GM19463 (cell line): ENCODE results near the gene PTPRT.

ENCODE experiments used
- ATAC-seq: cut with Tn5 transposase; IDR thresholded peaks from one replicate; pipeline ENCODE4 v1.9.1; 2021; ENCODE audit warnings: mild to moderate bottlenecking, moderate library complexity; ENCODE audit not compliant: unreplicated experiment

Gene PTPRT

DNA sequence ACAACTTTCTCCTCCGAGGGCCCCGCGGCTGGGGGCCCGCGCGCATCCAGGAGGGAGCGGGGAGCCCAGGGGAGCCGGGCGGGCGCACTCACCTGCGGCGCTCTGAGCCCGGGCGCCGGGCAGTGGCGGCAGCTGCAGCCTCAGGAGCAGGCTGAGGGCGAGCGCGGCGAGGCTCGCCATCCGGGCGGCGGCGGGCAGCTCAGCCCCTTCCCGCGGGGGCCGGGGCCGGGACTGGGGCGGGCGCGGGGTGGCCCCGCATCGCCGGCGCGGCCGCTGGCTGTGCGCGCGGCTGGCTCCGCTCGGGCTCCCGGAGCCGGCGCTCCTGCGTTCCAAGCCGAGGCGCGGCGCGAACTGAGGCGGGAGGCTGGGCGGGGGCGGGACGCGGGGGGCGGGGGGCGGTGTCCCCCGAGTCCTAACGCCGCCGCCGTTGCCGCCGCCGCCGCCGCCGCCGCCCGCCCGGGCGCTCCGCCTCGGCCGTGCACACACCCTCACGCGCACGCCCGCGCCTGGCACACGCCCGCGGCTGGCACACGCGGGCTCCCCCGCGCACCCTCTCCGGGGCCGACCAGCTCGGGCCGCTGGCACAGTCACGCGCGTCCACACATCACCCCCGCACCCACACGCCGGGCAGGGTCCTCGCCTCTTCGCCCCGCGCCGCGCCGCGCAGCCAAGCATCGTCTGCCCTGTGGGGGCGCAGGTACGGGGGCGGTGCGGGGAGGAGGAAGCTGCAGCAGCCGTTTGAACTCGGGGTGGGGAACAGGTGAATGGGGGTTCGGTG, at the start of gene PTPRT:
PTPRT (minus strand) TSS at position 353 of the 778 bp plus-strand sequence; CDS start at position 180, 173 bp downstream.
- ATAC-seq = no peak

DNA sequence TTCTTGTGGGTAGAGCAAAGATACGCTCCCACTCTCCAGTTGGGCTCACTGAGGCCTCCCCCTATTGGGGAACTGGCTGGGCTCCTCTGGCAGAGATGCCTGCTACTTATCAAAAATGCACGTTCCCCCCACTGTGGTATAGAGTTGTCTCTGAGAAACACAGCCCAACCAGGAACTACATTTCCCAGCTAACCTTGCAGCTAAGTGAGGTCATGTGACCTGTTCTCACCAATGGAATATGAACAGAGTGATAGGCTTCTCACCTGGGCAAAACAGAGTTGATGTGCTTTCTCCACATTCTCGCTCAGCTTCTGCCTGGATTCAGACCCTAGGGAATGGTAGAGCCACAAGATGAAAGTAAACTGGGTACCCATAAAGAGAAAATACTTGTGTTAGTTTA, 49.1 kb upstream of the PTPRT start:
- no peak for ATAC-seq

DNA sequence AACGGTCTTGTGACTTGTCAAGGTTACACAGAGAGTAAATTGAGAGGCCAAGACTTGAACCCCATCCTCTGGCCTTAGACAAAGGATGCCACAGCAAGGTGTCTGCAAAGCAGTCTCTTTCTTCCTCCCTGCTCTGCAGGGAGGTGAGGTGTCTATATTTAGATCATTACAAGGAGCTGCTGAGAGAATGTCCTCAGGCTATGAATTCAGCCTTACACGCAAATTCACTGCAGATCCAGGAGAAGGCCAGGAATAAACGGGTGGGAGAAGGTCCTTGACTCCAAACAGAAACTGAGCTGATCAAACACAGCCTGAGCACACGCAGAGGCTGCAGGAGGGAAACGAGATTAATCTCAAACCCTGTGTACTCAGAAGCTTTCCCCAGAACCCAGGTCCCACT, 48.6 kb upstream of the PTPRT start:
- ATAC-seq = no peak

DNA sequence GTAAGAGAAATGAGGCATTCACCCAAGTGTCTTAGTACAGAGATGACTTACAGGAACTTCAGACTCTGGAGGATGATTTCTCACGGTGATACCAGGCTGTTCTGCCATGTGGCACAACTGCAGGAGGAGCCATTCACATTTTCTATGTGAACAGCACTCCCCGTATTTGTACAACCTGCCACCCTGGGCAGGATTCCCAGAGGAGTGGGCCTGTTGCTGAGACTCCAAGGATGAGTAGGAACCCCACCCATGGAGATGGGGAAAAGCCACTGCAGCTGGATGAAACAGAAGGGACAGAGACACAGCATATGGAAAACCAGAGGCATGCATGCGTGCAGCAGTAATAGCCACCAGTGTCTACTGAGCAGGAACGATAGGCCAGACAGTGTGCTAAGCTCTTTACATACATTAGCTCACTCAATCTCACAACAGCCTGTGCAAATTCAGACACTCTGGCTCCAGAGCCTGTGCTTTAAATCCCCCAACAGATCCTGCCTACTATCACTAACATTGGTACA, 48.0 kb upstream of the PTPRT start:
- no peak for ATAC-seq

DNA sequence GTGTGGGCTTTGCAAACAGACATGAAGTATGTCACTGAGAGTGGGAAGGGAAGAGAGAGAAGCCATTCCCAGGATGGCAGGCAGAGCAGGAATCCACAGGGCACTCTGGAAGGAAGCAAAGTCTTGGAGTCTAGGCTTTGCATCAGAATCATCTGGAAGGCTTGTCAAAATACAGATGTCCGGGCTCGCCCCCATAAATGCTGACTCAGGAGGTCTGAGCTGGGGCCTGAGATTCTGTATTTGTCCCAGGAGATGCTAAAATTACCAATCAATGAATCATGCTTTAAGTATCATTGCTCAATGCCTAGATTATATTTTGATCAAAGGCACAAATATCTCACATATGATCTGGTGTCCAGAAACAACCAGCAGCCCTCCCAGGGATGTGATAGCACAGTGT, 46.3 kb upstream of the PTPRT start:
- no peak for ATAC-seq

DNA sequence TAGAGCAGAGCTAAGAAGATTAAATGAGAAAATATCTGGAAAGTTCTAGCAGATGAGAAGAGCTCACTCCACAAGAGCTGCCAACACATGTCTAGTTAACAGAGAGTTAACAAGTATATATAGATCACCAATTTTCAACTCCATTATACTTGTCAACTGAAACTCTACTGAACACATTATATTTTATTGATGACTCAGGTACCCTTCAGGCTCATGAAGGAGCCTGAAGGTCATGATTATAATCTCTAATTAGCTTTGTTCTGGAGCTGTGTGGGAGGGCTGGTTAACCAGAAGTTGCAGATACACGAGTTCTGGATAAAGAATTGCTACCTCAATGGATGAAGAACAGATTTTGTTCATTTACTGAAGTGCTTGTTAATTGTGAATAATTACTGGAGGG, 42.1 kb upstream of the PTPRT start:
- ATAC-seq = no peak

DNA sequence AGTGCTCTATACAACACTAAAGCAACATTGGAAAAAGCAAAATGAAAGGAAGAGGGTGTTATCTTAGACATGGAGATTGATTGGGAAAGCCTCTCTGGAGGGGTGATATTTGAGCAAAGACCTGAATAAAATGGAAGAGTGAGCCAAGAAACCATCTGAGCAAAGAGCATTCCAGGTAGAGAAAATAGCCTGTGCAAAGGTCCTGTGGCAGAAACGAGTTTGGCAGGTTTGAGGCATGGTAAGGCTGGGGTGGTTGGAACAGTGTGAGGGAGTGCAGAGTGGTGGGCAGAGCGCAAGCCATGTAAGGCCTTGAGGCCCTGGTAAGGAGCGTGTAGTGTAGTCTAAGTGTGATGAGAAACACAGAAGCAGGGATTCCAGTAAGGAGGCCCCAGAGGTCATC, 40.0 kb upstream of the PTPRT start:
- no peak for ATAC-seq

DNA sequence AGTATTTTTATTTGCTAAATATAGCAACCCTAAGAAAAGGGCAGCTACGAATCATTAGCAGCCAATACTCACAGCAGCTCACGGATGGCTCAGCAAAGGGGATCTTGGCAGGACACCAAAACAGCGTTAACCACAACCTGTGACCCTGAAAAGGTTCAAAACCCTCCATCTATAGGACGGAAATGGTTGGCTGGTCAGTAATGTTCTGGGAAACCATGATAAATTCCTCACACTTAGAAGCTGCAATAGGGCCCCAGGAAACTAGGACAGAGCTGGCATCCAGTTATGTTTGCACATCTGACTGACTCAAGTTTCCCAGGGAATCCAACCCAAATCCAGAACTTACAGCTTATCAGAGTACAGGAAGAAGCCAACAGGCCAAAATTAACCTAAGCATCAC, 30.9 kb upstream of the PTPRT start:
- ATAC-seq = no peak

DNA sequence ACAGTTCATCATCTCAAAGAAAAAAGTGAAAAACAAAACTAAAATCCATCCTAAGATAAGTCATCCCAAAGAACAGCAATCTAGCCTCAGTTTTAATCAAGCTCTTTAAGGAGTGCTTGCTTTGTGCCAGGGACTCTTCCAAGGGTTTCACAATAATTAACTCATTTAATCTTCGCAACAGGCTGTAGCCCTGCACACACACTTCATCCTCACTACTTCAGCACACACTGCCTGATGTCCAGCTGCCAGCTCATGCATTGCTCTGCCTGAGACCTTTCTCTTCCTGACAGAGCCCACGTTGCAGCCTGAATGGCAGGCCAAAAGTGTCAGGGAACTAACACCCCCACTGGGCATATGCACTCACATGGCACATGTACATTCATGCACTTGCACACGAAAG, 21.2 kb upstream of the PTPRT start:
- no peak for ATAC-seq

DNA sequence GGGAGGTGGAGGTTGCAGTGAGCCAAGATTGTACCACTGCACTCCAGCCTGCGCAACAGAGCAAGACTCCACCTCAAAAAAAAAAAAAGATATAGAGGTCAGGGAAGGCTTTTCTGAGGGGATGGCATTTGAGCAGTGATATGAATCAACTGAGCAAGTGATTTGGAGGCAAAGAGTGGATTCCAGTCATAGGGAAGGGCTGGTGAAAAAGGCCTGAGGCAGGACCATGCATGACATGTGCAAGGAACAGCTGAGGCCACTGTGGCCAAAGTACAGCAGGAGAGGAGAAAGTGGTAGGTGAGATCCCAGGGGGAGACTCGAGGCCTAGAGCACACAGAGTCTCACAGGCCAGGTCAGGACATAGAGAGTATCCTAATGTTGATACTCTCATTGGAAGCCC, 20.1 kb upstream of the PTPRT start:
- no peak for ATAC-seq

DNA sequence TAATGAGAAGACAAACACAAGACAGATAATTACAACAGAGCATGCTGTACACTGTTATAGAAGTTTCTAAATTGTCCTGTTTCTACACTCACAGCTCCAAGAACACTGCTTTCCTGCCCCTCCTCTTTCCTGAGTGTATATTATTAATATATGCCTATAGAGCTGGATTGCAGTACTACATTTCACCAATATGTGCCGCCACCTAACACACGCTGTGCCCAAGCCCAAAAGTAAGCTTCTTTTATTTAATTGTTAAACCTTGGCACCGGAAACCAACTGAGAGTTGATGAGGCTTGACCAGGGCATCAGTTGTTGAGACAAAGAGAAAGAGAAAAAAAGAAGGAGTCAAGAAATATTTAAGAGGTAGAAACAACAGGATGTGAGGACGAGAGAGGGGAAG, 16.0 kb upstream of the PTPRT start:
- no peak for ATAC-seq

DNA sequence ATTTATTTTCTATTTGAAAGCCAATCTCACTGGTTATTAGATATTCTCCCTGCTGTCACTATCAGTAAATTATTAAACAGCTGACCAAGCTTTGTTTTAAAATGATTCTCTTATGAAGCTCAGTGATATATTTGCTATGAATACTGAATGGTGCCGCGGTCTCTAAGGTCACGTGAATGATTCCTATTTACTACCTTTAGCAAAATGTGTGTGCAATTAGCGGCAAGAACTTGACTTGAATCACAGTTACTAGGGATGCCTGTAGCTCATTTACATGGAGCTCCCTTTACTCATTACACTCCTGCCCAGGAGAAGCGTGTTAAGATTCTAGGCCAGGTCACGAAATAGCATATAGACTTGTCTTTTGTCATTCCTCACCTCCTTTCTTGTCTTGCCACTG, 12.4 kb upstream of the PTPRT start:
- ATAC-seq = no peak

DNA sequence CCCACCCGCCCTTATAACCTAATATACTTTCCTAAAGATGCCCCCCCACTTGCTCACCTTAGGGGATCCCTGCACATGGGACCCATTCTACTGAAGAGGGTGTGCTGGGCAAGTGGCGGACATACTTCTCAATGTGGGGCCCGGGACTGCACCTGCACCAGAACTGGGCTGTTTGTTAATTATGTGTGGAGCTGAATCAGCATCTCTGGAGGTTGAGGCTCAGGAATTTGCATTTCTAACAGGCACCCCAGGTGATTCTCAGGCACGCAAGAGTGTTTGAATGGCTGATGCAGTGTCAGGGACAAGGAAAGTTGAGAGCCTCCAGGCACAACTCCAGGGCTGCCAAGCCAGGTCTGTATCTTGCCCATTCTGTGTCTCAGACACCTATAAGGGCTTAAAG, 8.9 kb upstream of the PTPRT start:
- no peak for ATAC-seq

DNA sequence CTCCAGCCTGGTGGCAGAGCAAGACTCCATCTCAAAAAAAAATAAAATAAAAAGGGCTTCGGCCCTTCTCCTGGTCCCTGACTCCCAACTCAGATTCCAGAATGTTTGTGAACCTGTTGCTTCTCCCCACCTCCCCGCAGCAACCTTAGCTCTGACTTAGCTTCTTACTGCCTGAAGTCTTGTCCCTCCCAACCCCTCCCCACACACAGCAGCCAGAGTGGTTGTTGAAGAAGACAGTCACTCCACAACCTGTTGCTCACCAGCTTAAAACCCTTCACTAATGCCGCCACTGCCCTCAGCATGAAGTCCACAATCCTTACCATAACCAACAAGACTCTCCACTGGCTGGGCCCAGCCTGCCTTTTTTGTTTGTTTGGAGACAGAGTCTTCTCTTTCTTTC, 6.5 kb upstream of the PTPRT start:
- ATAC-seq = no peak

DNA sequence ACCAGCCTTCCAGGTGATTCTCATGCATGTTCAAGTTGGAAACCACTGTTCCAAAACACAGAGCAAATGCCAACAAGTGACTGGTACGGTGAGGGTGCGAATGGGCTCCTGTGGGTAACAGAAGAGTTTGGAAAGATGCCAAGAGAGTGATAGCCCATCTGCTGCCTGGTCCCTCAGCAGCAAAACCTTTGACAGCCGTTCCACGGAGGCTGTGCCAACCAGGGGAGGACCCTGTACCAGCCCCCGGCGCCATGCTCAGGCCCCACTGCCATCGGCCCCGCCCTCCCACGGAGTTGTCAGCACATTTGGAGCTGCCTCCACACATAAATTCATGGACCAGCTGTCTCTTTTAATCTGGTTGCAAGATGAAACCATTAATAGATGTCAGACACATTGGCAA, 4.4 kb upstream of the PTPRT start:
- ATAC-seq = no peak

DNA sequence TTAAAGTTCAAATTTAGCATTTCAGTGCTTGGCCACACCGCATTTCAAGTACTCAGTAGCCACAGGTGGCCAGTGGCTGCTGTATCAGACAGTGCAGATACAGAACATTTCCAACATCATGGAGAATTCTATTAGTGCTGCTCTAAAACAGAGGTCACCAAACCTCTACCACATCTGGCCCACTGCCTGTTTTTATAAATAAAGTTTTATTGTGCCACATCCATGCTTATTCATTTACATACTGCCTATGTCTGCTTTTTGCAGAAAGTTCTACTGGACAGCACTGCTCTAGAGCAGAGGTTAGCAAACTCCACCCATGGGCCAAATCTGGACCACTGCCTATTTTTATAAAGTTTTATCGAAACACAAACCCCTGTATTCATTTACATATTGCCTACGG, 3.7 kb upstream of the PTPRT start:
- no peak for ATAC-seq

DNA sequence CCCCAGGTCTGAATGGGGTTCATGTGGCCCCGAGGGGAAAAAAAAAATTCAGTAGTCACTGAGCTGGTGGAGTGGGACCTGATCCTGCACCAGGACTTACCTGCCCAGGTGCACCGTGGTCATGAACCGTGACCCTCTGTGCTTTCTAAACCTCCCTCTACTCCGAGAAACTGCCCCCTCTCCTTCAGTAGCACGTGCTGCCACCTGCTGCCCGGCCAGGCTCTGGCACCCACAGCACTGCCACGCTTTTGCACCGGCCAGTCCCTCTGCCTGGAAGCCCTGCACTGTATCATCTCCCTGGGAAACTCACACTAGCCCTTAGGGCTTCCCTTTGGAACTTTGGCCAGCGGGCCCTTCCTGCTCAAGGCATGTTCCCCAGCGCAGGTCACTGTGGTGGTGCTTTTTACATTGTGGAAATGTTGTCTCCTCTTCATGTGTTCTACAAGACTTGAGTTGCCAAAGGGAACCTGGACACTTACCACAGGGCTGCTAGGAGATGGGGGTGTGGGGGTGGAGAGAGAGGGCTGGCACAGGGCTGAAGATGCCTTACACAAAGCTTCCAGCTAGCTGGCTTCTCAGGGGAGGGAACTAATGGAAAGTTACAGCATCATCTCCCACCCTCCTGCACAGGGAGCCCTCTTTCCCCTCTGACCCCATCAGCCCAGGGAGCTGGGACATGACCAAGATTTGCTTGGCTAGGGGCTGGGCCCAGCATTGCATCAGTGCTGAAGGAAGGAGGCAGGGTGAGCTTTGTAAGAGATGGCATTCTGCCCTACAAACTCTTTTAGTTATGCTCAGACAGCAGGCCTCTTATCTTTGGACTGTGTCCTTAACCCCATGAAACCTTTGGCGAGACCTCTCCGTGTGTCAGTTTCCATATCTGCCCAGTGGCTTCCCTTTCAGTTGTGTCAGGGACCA, 2.5 kb upstream of the PTPRT start:
- ATAC-seq = no peak

DNA sequence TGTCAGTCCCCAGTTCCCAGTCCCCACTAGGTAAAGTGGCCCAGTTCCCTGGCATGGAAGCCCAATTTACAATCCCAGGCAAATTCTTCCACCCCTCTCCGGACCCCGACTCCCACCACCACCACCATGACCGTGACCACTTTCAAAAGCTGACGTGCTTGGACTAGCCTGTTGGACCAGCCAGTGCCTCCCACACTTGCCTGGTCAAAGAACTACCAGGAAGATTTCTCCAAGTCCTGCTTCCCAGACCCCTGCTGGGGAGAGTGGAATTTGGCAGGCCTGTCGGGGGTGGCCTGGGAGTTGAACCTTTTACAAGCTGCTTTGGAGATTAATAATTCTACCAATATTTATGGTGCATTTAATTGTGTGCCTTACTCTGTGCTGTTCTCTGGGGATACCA, 1.4 kb upstream of the PTPRT start:
- no peak for ATAC-seq

DNA sequence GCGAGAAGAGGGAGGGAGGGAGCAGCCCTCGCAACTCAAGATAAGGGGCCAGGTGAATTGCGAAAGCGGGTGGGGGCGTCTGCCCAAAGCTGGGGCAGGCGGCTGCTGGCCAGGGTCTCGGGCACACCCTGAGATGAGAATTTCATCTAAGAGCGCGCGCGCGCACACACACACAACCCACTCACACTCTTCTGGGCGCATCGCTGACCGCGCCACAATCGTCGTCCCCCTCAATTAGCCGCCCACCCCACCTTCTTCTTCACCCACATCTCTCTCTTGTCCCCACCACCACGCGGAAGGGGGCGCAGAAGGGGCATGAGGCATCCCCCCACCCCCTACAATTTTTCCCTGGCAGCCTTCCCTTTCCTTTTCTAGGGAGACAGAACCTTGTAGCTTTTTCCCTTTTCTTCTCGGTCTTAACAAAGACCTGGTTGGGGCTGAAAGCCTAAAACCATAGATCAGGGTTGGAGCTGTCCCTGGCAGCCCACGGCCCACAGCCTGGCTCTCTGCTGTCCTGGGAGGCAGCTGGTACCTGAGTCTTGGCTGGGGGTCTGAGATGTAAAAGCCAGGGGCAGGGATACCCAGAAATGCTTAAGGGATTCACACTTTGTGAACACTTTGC, 737 bp upstream of the PTPRT start:
- ATAC-seq = no peak

DNA sequence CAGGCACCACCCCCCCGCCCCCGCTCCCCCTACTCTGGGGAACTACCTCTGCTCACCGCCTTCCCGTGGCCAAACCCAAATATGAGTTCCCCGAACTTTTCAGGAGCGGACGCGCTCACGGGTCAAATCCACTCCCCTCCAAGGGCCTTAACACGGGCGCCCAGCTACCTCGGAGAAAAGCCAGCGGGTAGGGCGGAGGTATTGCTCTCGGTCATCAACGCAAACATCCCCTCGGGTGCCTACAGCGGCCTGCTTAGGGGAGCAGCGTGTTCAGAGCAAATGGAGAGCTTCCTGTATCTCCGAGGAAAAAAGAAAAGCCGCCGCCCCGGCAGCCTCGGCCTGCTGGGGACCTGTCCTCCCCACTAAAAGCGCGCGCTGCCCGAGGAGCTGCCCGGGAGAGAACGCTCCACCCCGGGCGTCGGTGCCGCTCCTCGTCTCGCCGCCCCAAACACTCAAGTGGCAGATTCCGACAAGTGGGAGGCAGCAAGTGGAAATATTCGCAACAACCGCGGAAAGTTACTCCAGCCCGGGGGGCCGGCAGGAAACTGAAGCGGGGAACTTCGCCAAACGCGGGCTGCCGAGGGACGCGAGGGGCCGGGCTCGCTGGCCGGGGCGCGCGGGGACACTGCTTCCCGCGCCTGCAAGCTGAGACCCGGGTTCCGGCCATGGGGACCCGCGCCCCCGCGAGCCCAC, 699 bp downstream of the PTPRT start:
- ATAC-seq = no peak

DNA sequence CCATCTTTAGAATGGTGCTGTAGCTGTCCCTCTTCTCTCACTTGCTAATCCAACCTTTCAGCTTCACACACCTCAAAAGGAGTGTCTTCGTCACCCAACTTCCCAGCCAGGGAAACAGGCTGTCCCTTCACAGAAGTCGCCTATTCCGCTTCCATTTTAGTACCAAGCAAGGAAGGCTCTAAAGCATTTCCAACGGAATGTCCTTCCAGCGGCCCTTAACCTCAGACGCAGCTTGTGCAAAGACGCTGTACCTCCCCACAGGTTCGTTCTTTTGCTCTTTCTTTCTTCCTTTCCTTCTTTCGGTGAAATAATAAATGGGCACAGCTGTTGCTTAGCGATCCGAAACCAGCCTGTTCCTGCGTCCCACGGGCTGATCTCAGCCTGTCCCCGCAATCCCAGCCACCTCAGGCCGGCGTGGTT, 1.5 kb downstream of the PTPRT start:
- no peak for ATAC-seq
